ENCODE measurements around the gene ZNF516.

ZNF516 gene

GRCh38 chr18:76378526-76379215 lies 116.4 kb downstream of the ZNF516 start:
- no peak for DNase-seq

GRCh38 chr18:76377359-76377756 lies 117.7 kb downstream of the ZNF516 start:
- DNase-seq, result no peak

- DNase-seq, result no peak
These were observed 118.2 kb downstream of the ZNF516 start for GRCh38 chr18:76376668-76377358.

GRCh38 chr18:76376225-76376624 lies 118.8 kb downstream of the ZNF516 start:
- peak; percentile 22 for DNase-seq

GRCh38 chr18:76374330-76375281 lies 120.4 kb downstream of the ZNF516 start:
- DNase-seq, result no peak

GRCh38 chr18:76373297-76373696 lies 121.7 kb downstream of the ZNF516 start:
- DNase-seq, result no peak

- no peak for DNase-seq
These were observed 123.5 kb downstream of the ZNF516 start for GRCh38 chr18:76371301-76372203.

- no peak for DNase-seq
These were observed 124.4 kb downstream of the ZNF516 start for GRCh38 chr18:76370686-76371085.

- no peak for DNase-seq
These were observed 124.8 kb downstream of the ZNF516 start for GRCh38 chr18:76370201-76370600.

GRCh38 chr18:76369791-76370190 lies 125.3 kb downstream of the ZNF516 start:
- no peak for DNase-seq

- DNase-seq, result no peak
These were observed 126.1 kb downstream of the ZNF516 start for GRCh38 chr18:76368976-76369375.

GRCh38 chr18:76368271-76368670 lies 126.8 kb downstream of the ZNF516 start:
- no peak for DNase-seq

GRCh38 chr18:76367168-76368125 lies 127.6 kb downstream of the ZNF516 start:
- no peak for DNase-seq

- DNase-seq, result no peak
These were observed 129.5 kb downstream of the ZNF516 start for GRCh38 chr18:76365561-76365960.

- DNase-seq, result no peak
These were observed 130.5 kb downstream of the ZNF516 start for GRCh38 chr18:76364282-76365259.

GRCh38 chr18:76363436-76364120 lies 131.5 kb downstream of the ZNF516 start:
- DNase-seq, result no peak

- no peak for DNase-seq
These were observed 132.4 kb downstream of the ZNF516 start for GRCh38 chr18:76362676-76363075.

GRCh38 chr18:76361219-76361618 lies 133.8 kb downstream of the ZNF516 start:
- DNase-seq, result no peak

GRCh38 chr18:76359909-76360308 lies 135.1 kb downstream of the ZNF516 start:
- DNase-seq, result no peak
